Measurements from ENCODE around the gene TEX55. TPM values are rescaled to one million over a fixed set of nuclear protein-coding genes. Genes with fewer than 3 reads are reported as not detected.
"Not testable (repeated sequence)": the region's sequence is repeated elsewhere in the genome, so short reads cannot be mapped to it uniquely, and the experiment has no call there.

Gene TEX55
- not detected in 2 replicates for total RNA-seq (2014; rRNA removed; shearing (Covaris generic))
- polyA plus RNA-seq (2014; cell fraction: nucleus; rRNA removed): not detected in 2 replicates

- peak; percentile 20 for DNase-seq (ENCODE audit: extremely low read depth, low read depth)
Observed at GRCh38 chr3:119145500-119146167, at the start of gene TEX55. TSS of gene TEX55 (plus strand) at chr3:119146165. CDS start at chr3:119146190, 25 bp downstream.

- DNase-seq (ENCODE audit: extremely low read depth, low read depth): no peak
Observed at GRCh38 chr3:119098003-119098402, 48.0 kb upstream of the TEX55 start.

GRCh38 chr3:119098619-119099222 is 47.2 kb upstream of the TEX55 start:
- peak; percentile 37 for DNase-seq (ENCODE audit: extremely low read depth, low read depth)

- no peak for DNase-seq (ENCODE audit: extremely low read depth, low read depth)
Observed at GRCh38 chr3:119099785-119100184, 46.2 kb upstream of the TEX55 start.

GRCh38 chr3:119104031-119104430 is 41.9 kb upstream of the TEX55 start:
- no peak for DNase-seq (ENCODE audit: extremely low read depth, low read depth)

- not testable (repeated sequence) for DNase-seq (ENCODE audit: extremely low read depth, low read depth)
Observed at GRCh38 chr3:119118330-119118729, 27.6 kb upstream of the TEX55 start.

GRCh38 chr3:119120480-119120879 is 25.5 kb upstream of the TEX55 start:
- no peak for DNase-seq (ENCODE audit: extremely low read depth, low read depth)

GRCh38 chr3:119122350-119122749 is 23.6 kb upstream of the TEX55 start:
- DNase-seq (ENCODE audit: extremely low read depth, low read depth): no peak

- DNase-seq (ENCODE audit: extremely low read depth, low read depth): no peak
Observed at GRCh38 chr3:119125342-119125741, 20.6 kb upstream of the TEX55 start.

GRCh38 chr3:119125742-119126504 is 20.0 kb upstream of the TEX55 start:
- DNase-seq (ENCODE audit: extremely low read depth, low read depth): no peak

- DNase-seq (ENCODE audit: extremely low read depth, low read depth): not testable (repeated sequence)
Observed at GRCh38 chr3:119130291-119130690, 15.7 kb upstream of the TEX55 start.

- not testable (repeated sequence) for DNase-seq (ENCODE audit: extremely low read depth, low read depth)
Observed at GRCh38 chr3:119132291-119132690, 13.7 kb upstream of the TEX55 start.

GRCh38 chr3:119139360-119139759 is 6.6 kb upstream of the TEX55 start:
- DNase-seq (ENCODE audit: extremely low read depth, low read depth): not testable (repeated sequence)

GRCh38 chr3:119140466-119140865 is 5.5 kb upstream of the TEX55 start:
- DNase-seq (ENCODE audit: extremely low read depth, low read depth): no peak

GRCh38 chr3:119145128-119145499 is 851 bp upstream of the TEX55 start:
- no peak for DNase-seq (ENCODE audit: extremely low read depth, low read depth)

- DNase-seq (ENCODE audit: extremely low read depth, low read depth): no peak
Observed at GRCh38 chr3:119146578-119147375, 812 bp downstream of the TEX55 start.

- DNase-seq (ENCODE audit: extremely low read depth, low read depth): no peak
Observed at GRCh38 chr3:119147494-119147893, 1.5 kb downstream of the TEX55 start.

GRCh38 chr3:119148493-119149180 is 2.7 kb downstream of the TEX55 start:
- DNase-seq (ENCODE audit: extremely low read depth, low read depth): no peak

GRCh38 chr3:119149484-119149883 is 3.5 kb downstream of the TEX55 start:
- no peak for DNase-seq (ENCODE audit: extremely low read depth, low read depth)

- DNase-seq (ENCODE audit: extremely low read depth, low read depth): no peak
Observed at GRCh38 chr3:119156868-119157267, 10.9 kb downstream of the TEX55 start.

Measured in NCI-H460 (cell line).